Measurements from ENCODE around the gene NRCAM.
A peak's percentile ranks its signal among the peaks of the same experiment; 100 is the strongest.

The NRCAM gene

DNA sequence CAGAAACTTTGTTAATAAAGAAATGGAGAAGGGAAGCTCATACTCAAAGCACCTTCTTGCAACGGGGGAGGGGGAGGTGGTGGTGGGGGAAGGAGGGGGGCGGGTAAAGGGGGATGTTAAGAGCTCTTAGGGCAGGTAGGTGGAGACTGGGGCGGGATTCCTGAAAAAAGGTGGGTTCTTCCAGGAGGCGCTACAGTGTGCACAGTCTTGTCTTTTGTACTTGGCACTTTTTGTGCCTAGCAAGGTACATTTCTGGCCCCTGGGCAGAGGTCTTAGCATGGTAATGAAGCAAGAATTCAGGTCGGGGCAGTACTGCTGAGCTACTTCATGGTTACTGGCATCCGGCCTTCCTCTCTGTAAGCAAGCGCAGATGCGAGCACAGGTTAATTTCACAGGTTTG, 310.8 kb downstream of the NRCAM start:
- DNase-seq, result no peak

- no peak for DNase-seq
Observed at GRCh38 chr7:108144931-108145330, 311.3 kb downstream of the NRCAM start.

DNA sequence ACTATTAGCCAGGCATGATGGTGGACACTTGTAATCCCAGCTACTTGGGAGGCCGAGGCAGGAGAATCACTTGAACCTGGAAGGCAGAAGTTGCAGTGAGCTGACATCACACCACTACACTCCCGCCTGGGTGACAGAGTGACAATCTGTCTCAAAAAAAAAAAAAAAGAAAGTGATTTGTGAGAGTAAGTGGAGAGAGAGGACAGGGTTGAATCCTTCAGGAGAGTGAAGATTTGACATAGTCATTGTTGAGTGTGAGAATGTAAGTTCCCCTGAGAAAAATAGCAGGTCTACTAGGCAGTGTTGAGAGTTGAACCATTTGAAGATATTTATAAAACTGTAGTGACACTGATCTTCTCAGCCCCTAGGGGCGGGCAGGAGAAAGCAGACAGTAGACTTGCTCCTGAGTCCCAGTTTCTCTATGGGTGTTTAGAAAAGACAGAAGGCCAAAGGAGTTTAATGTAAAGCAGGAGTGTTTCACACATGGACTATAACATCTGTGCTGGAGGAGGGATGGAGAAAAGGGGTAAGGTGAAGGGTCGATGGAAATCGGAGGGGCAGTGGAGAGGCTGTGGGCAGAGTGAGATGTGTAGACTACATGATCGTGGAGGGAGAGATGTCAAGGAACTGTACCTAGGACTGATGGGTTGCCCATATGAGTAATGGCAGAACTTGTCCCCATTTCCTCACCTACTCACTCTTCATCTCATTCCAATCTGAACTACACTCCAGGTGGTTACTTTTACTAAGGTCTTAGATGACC, 312.4 kb downstream of the NRCAM start:
- no peak for DNase-seq

GRCh38 chr7:108142675-108143259, 313.5 kb downstream of the NRCAM start:
- no peak for DNase-seq

GRCh38 chr7:108142180-108142579, 314.1 kb downstream of the NRCAM start:
- no peak for DNase-seq

GRCh38 chr7:108140671-108141070, 315.6 kb downstream of the NRCAM start:
- no peak for DNase-seq

DNA sequence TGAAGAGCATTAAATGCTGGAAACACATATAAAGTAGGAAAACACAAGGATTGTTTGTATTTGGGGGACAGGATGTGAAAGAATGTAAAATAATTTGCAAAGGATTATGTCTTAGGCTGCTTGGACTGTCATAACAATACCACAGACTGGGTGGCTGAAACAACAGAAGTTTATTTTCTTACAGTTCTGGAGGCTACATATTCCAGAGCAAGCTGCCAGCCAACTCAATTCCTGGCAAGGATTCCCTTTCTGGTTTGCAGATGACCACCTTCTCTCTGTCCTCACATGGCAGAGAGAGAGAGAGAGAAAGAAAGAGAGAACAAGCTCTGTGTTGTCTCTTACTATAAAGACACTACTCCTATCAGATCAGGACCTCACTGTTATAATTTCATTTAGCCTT, 317.3 kb downstream of the NRCAM start:
- no peak for DNase-seq

DNA sequence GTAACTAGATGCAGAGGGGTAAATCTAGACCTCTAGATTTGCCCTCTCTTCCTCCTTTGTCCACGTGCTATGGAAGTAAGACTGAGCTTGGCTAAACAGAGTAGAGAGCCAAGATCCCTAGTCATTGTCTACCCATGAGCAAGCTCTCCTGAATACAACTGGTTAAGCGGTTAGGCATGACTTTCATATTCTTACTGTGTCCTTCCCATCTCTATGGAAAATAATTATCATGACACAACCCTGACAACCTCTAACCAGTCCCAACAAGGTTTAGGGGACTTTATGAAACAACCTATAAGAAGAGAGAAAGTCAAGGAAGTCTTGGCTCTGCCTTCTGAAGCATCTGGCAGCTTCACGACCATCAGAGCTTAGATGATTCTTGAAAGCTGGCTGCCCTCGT, 318.2 kb downstream of the NRCAM start:
- DNase-seq, result no peak

GRCh38 chr7:108137040-108137439, 319.2 kb downstream of the NRCAM start:
- no peak for DNase-seq

DNA sequence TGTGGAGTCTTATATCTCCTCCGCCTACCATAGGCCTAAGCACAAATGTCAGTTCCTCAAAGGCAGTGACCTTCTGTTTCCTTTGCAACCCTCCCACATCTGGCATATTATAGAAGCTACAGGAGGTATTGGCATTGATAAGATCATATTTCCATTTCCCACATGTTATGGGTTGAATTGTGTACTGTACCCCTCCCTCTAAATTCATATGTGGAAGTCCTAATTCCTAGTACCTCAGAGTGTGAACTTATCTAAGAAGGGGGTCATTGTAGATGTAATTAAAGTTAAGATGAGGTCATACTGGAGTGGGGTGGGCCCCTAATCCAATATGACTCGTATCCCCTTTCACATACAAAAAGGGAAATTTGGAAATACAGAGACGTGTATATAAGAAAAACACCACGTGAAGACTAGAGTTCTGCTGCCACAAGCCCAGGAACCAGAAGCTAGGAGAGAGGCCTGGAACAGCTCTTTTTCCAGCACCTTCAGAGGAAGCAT, 320.0 kb downstream of the NRCAM start:
- peak; percentile 77 to 89 for DNase-seq

DNA sequence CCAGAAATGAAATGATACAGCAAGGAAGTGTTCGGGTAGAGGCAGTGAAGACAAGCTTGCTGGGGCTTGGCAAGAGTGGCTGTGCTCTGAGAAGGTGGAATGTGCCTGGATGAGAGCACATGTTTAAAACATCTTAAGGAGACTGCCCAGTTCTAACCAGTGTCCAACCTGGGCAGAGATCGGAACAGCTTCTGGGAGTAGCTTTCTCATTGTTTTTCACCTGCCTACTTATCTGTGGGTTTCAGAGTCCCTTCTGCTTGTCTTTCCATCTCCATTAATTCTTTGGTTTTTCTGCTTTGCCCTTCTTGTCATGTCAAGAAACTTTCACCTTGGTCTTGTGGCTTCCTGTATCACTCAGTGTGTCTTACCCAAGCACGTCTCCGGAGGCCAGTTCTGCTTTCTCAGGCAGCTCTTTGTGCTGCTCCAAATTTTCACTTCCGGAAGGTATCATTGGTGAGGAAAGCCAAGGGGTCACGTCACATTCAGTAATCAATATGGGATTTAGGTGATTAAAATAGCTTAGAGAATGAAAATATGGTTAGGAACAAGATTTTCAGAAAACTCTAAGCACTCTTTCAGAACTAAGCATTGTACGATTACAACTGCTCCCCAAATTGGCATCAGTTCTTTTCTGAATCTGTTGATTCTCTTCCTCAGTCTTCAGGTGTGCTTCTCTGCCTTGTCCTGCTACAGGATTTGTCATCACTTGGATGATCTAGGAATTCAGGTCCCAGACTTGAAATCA, 320.6 kb downstream of the NRCAM start:
- DNase-seq, result peak; percentile 90 to 91

DNA sequence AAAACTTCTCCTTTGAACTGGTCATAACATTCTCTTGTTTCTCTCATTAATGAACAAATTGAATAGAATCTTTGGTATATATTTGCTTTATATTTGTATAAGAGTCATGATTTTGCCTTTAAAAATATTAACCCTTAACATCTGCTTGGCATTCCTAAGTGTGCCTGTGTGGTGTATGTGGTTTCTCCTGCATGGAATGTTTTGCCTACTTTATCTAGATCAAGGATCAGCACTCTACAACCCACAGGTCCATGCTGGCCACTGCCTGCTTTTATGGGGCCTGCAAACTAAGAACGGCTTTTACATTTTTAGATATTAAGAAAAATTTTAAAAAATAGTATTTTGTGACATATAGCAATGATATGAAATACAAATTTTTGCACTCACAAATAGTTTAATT, 321.8 kb downstream of the NRCAM start:
- DNase-seq, result no peak

- DNase-seq, result no peak
Observed at GRCh38 chr7:108132551-108133265, 323.5 kb downstream of the NRCAM start.

GRCh38 chr7:108130261-108130660, 326.0 kb downstream of the NRCAM start, which contains the start of gene LAMB4:
Gene LAMB4, minus strand, starts transcription at chr7:108130361. Its CDS starts 7,197 bp downstream, at chr7:108123164.
- DNase-seq, result no peak

DNA sequence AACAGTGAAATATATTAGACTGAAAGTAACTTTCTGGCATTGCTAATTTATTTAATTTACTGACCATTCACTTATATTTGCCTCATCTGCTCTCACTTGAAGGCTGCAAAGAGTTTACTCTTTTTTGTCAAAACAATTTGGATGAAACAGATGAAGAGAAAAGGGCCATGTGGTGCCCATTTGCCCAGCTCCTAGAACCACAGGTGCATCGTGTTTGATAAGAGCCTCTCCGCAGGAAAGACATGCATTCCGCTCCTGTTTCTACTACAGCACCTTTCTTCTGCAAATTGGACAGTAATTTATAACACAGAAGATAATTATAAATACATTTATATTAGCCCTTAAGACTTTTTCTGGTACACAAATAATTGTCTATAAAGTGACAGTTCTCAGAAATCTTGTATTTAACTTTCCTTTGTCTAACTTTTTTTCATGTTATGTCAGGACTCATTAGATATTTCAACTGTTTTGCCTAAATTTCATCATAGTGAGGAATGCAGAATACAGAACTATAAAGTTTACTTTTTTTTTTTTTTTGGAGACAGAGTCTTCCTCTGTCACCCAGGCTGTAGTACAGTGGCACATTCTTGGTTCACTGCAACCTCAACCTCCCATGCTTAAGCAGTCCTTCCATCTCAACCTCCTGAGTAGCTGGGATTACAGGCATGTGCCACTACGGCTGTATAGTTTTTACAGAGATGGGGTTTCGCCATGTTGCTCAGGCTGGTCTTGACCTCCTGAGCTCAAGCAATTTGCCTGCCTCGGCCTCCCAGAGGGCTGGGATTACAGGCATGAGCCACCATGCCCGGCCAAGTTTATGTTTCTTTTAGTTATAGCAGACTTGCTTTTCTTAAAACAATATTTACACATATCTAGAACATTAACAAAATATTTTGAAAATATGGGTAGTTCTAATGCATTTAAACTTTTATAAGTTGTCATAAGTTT, 326.9 kb downstream of the NRCAM start:
- DNase-seq, result no peak

GRCh38 chr7:108128514-108128913, 327.7 kb downstream of the NRCAM start:
- DNase-seq, result no peak

GRCh38 chr7:108127461-108127860, 328.8 kb downstream of the NRCAM start:
- DNase-seq, result no peak

GRCh38 chr7:108124820-108125219, 331.4 kb downstream of the NRCAM start:
- DNase-seq, result no peak

GRCh38 chr7:108122181-108122580, 334.1 kb downstream of the NRCAM start:
- DNase-seq, result no peak

DNA sequence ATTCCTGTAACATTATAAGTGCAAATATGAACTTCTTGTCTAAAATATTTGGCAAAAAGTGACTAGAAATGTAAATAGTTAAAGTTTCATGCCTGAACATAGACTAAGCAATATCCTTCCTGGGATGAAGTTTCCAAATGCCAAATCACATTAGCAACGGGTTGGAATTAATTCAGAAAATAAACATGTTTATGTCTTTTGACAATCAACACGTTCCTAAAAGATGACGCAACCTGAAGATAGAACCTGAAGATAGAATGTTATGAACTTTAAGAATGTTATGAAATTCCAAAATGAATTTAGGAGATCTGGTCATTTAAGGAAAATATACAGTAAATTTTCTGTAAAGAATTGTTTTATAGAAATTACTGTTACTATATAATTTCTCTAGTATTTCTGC, 335.3 kb downstream of the NRCAM start:
- no peak for DNase-seq

GRCh38 chr7:108120196-108120595, 336.0 kb downstream of the NRCAM start:
- DNase-seq, result no peak

- DNase-seq, result no peak
Observed at GRCh38 chr7:108118959-108119358, 337.3 kb downstream of the NRCAM start.

All from AML-193 (cell line).